ENCODE data around the gene ERF.
"Not testable (repeated sequence)": the region's sequence is repeated elsewhere in the genome, so short reads cannot be mapped to it uniquely, and the experiment has no call there.

Gene ERF

GRCh38 chr19:42275103-42275502 lies 20.2 kb upstream of the ERF start:
- DNase-seq = peak in 1 of 14 donors; percentile 79

GRCh38 chr19:42274065-42274682 lies 19.2 kb upstream of the ERF start:
- no peak for DNase-seq

- no peak for DNase-seq
These were observed 18.6 kb upstream of the ERF start for GRCh38 chr19:42273407-42274064.

GRCh38 chr19:42272989-42273406 lies 18.1 kb upstream of the ERF start:
- no peak for DNase-seq

- DNase-seq = no peak
These were observed 17.6 kb upstream of the ERF start for GRCh38 chr19:42272535-42272897.

- DNase-seq = no peak
These were observed 17.1 kb upstream of the ERF start for GRCh38 chr19:42271861-42272534.

- peak in 1 of 14 donors; percentile 52 for DNase-seq
These were observed 16.1 kb upstream of the ERF start for GRCh38 chr19:42271045-42271419.

- peak in 10 of 14 donors; percentile 19 to 71 (median 54) for DNase-seq
These were observed 15.6 kb upstream of the ERF start for GRCh38 chr19:42270346-42271044.

GRCh38 chr19:42269478-42270345 lies 14.8 kb upstream of the ERF start:
- peak in 3 of 14 donors; percentile 26 to 63 (median 43) for DNase-seq

GRCh38 chr19:42268704-42269477 lies 14.0 kb upstream of the ERF start, which contains the start of gene CIC:
Gene CIC, plus strand, starts transcription at chr19:42269252. Its CDS starts 2,532 bp downstream, at chr19:42271784.
- peak; percentile 98 to 100 (median 100) for DNase-seq

- peak; percentile 98 to 100 (median 100) for DNase-seq
These were observed 13.3 kb upstream of the ERF start for GRCh38 chr19:42268142-42268703.

- no peak for DNase-seq
These were observed 12.8 kb upstream of the ERF start for GRCh38 chr19:42267644-42268141.

- DNase-seq = not testable (repeated sequence)
These were observed 12.1 kb upstream of the ERF start for GRCh38 chr19:42266928-42267603.

GRCh38 chr19:42266105-42266504 lies 11.2 kb upstream of the ERF start:
- not testable (repeated sequence) for DNase-seq

GRCh38 chr19:42261763-42262162 lies 6.8 kb upstream of the ERF start:
- no peak for DNase-seq

GRCh38 chr19:42257842-42258241 lies 2.9 kb upstream of the ERF start:
- not testable (repeated sequence) for DNase-seq

- peak in 8 of 14 donors; percentile 12 to 72 (median 64) for DNase-seq
These were observed 1.1 kb upstream of the ERF start for GRCh38 chr19:42255766-42256745.

- peak in 12 of 14 donors; percentile 69 to 93 (median 79) for DNase-seq
These were observed 659 bp downstream of the ERF start for GRCh38 chr19:42254089-42254849.

All from C1 segment of cervical spinal cord (tissue), 14 donors.